Pancreas (tissue), 10 donors: ENCODE data around the gene FAM110D. TPM values are rescaled to one million over a fixed set of nuclear protein-coding genes. Genes with fewer than 3 reads are reported as not detected.

Source experiments
- ATAC-seq, 4 donors: fragments of 200-7000 bp; cut with Tn5 transposase; one replicate each; pipeline versions ENCODE4 v1.8.0 to v1.9.1; 2020; ENCODE audit warnings: mild to moderate bottlenecking in 4 of 4, moderate library complexity in 4 of 4
- DNase-seq, 6 donors: peaks; one replicate each; pipeline ENCODE4 v3.0.0-alpha.2; 2020
- FAIRE-seq: peaks from 2 replicates; lab custom pipeline; 2012; peaks lifted over from hg19 to GRCh38; lab: Jason Lieb, UNC
- H3K27ac ChIP-seq, 4 donors: fragments of 200-600 bp; sonication (generic); 1 replicate in 3 of 4; 2 replicates in 1 of 4; pipeline versions ENCODE4 v1.5.0 to v1.8.0; 2020
- H3K27me3 ChIP-seq, 4 donors: fragments of 200-600 bp; one replicate each; pipeline ENCODE4 v1.8.0; 2021
- H3K36me3 ChIP-seq, 3 donors: fragments of 200-600 bp; sonication (generic) in 1 of 3; one replicate each; pipeline versions ENCODE4 v1.5.0 to v1.8.0; 2020 to 2021
- H3K4me1 ChIP-seq, 3 donors: fragments of 200-600 bp; one replicate each; pipeline ENCODE4 v1.8.0; 2021
- H3K4me3 ChIP-seq, 4 donors: fragments of 200-600 bp; sonication (generic) in 2 of 4; one replicate each; pipeline versions ENCODE4 v1.5.0 to v1.8.0; 2020 to 2021
- H3K9me3 ChIP-seq, 4 donors: fragments of 200-600 bp; one replicate each; pipeline ENCODE4 v1.8.0; 2021
- WGBS, 2 donors: extraction: QIAGEN DNeasy Blood & Tissue Kit; methylation state at CpG; one replicate each; pipeline ENCODE4 v1.1.7; 2013; 5-methylcytosine and 5-hydroxymethylcytosine counted together
- intact Hi-C, 3 donors: fragments of 100-400 bp; cut with DNase I; formaldehyde crosslinking; loops; one replicate each; pipeline versions ENCODE4 v1.11.1 to v1.14.2; 2022
- polyA plus RNA-seq, 2 donors: library from polyadenylated mRNA; stranded (reverse); fragments of 200-250 nt; gene quantifications; one replicate each; pipeline ENCODE4 v1.2.3, GENCODE V29; 2013
- total RNA-seq, 6 donors: library from RNA; stranded (reverse); fragmentation: NEBNext Ultra II Directional in 4 of 6; extraction: Animal tissue kit (Norgen Biotek cat#: 25700) in 4 of 6; gene quantifications; one replicate each; pipeline versions ENCODE4 v1.2.1 to v1.2.4, GENCODE V29; 2021 to 2023
- TF ChIP-seq, protein P1 (sequence below), 4 donors: fragments of 200-600 bp; sonication (generic) in 3 of 4; IDR thresholded peaks; one replicate each; pipeline versions ENCODE4 v1.5.0 to v1.8.0; 2021; ENCODE audit warnings: antibody characterized with exemption in 4 of 4
- donor health status: healthy with polysubstance abuse.
- donor health status: DM: no; HTN: no; CAD: no; lungs with moderate emphysema.
- donor health status: DM: no; HTN: no; CAD: no.
- donor health status: control.
- donor health status: control.
- donor health status: Bipolar disorder and iron deficiency.
- donor health status: DM: yes; HTN: yes; CAD: no.
- donor health status: DM: no; HTN: no; CAD: no.
- donor health status: DM: no; HTN: no; CAD: no.
- donor health status: DM: yes; HTN: yes; CAD: no.

The FAM110D gene
- total and polyA plus RNA-seq, 8 donors: 0.79 to 3.5 (median 1.1) TPM

DNA sequence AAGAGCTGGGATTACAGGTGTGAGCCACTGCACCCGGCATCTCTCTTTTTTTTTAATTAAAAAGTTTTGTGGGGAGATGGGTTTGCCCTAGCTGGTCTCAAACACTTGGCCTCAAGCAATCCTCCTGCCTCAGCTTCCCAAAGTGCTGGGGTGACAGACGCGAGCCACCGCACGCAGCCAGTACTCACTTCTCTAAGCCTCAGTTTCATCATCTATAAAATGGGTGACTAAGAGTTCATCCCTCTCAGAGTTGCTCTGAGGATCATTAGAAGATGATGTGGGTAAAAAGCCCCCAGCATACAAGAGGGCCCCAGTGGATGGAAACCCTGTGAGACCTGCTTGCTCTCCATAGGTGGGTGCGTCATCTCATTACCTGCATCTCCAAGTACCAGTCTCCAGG lies 29.0 kb downstream of the FAM110D start:
- no peaks in the 10 kb centered on the region for H3K9me3 ChIP-seq
- no peak overlapping the region for H3K27ac ChIP-seq
- H3K27me3 ChIP-seq: no peaks in the 10 kb centered on the region
- DNase-seq: no peak
- no peak for ATAC-seq
- H3K4me1 ChIP-seq: no peaks in the 10 kb centered on the region
- peaks cover 0 to 20% (median 0%) of the 10 kb centered on the region in 3 donors for H3K36me3 ChIP-seq
- 94 to 96% methylated on average over 6 of the region's 6 CpGs for WGBS, 2 donors
- TF ChIP-seq, protein P1, sequence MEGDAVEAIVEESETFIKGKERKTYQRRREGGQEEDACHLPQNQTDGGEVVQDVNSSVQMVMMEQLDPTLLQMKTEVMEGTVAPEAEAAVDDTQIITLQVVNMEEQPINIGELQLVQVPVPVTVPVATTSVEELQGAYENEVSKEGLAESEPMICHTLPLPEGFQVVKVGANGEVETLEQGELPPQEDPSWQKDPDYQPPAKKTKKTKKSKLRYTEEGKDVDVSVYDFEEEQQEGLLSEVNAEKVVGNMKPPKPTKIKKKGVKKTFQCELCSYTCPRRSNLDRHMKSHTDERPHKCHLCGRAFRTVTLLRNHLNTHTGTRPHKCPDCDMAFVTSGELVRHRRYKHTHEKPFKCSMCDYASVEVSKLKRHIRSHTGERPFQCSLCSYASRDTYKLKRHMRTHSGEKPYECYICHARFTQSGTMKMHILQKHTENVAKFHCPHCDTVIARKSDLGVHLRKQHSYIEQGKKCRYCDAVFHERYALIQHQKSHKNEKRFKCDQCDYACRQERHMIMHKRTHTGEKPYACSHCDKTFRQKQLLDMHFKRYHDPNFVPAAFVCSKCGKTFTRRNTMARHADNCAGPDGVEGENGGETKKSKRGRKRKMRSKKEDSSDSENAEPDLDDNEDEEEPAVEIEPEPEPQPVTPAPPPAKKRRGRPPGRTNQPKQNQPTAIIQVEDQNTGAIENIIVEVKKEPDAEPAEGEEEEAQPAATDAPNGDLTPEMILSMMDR (IDR thresholded peaks at IDR 0.05): no peak
- H3K4me3 ChIP-seq: no peak overlapping the region
- FAIRE-seq: no peak
- intact Hi-C loops: no loop called here

DNA sequence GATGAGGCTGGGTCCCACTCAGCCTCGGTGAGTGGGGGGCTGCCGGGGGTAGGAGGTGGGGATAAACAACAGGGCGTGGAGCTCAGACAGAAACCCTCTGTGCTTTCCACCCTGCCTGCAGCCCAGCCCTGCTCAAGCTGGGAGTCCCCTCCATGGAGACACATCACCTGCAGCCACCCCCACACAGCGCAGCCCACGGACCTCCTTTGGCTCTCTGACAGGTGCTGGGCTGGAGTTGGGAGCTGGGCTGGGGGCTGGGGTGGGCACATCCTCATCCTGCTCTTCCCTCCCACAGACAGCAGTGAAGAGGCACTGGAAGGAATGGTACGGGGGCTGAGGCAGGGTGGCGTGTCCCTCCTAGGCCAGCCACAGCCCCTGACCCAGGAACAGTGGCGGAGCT lies 29.6 kb downstream of the FAM110D start:
- DNase-seq: no peak
- H3K4me3 ChIP-seq: no peak overlapping the region
- TF ChIP-seq, protein P1 (IDR thresholded peaks at IDR 0.05): no peak
- no peaks in the 10 kb centered on the region for H3K9me3 ChIP-seq
- no peaks in the 10 kb centered on the region for H3K4me1 ChIP-seq
- no peak for ATAC-seq
- H3K36me3 ChIP-seq: peaks cover 0 to 14% (median 0%) of the 10 kb centered on the region in 3 donors
- intact Hi-C loops: no loop called here
- no peak for FAIRE-seq
- WGBS, 2 donors: 96% methylated on average over 8 of the region's 8 CpGs
- H3K27ac ChIP-seq: no peak overlapping the region
- H3K27me3 ChIP-seq: no peaks in the 10 kb centered on the region

DNA sequence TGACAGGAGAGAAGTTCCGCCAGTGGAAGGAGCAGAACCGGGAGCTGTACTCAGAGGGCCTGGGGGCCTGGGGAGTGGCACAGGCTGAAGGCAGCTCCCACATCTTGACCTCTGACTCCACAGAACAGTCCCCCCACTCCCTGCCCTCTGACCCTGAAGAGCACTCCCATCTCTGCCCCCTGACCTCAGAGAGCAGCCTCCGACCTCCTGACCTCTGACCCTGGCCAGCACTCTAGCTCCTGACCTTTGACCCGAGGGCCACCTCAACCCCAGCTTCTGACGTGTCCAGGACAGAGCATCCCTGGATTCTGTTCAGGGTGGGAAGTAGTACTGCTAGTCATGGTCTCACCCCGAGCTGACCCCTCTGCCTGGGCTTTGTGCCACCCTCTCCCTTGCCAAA lies 30.5 kb downstream of the FAM110D start:
- Histone ChIP-seq H3K36me3 (peaks cover 0 to 13% (median 0%) of the 10 kb centered on the region in 3 donors), H3K4me1 (no peaks in the 10 kb centered on the region), H3K27me3 (no peaks in the 10 kb centered on the region), H3K9me3 (no peaks in the 10 kb centered on the region), H3K4me3 (no peak overlapping the region), H3K27ac (no peak overlapping the region)
- FAIRE-seq (no peak), DNase-seq (no peak), ATAC-seq (peak in 1 of 4 donors; percentile 11)
- WGBS, 2 donors: 77 to 79% methylated on average over 6 of the region's 6 CpGs
- intact Hi-C loops: no loop called here
- TF ChIP-seq, protein P1 (IDR thresholded peaks at IDR 0.05): no peak

DNA sequence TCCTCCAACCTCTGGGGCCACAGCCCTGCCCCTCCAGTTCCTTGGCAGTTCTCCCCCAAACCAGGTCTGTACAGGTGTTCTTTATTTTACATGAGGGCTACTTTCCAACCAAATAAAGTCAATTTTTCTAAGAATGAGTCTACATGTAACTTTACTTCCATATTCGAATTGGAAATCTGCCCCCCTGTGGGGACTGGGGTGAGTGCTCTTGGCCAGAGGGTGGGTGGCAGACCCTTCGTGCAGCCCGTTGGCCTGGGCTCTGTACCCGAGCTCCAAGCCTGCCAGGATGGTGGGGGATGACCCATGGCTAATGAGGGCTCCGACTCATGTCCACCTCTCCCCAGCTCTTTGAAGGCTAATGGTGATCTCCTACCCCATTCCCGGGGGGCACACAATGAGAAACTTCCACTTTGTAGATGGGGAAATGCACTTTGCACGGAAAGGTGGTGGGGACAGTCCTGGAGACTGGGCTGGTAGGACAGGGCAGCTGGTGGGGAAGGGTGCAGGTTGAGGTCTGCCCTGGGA lies 30.9 kb downstream of the FAM110D start:
- H3K27ac ChIP-seq: no peak overlapping the region
- H3K27me3 ChIP-seq: no peaks in the 10 kb centered on the region
- TF ChIP-seq, protein P1 (IDR thresholded peaks at IDR 0.05): no peak
- H3K9me3 ChIP-seq: no peaks in the 10 kb centered on the region
- ATAC-seq (no peak), DNase-seq (no peak), FAIRE-seq (no peak)
- intact Hi-C loops: no loop called here
- 68 to 75% methylated on average over 7 of the region's 7 CpGs for WGBS, 2 donors
- H3K4me1 ChIP-seq: no peaks in the 10 kb centered on the region
- no peak overlapping the region for H3K4me3 ChIP-seq
- H3K36me3 ChIP-seq: peaks cover 0 to 13% (median 0%) of the 10 kb centered on the region in 3 donors

DNA sequence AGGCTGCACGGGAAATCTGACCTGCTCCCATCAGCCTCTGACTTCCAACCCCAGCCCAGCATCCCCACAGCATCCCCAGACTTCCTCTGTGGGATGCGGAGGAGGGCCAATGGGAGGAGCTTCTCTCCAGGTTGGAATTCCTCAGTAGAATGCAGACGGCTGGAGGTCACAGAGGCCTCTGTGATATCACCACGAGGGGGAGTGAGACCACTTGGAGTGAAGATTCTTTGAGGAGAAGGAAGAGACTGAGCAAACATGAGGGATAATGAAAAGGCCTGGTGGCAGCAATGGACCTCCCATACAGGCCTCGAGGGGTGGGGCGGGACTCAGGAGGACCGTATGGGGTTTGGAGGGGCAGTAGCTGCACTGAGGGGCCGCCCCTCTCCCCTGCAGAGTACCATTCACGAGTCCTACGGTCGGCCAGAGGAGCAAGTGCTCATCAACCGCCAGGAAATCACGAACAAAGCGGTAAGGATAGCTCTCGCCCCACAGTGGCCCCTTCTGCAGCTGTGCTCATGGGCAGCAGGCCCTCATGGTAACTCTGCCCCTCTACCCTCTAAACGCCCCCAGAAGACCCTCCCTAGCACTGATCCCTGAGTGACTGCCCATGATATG lies 31.6 kb downstream of the FAM110D start, which contains the start of gene CATSPER4:
TSS of gene CATSPER4 (plus strand) at position 230 of the 615 bp plus-strand sequence. CDS start at position 256, 26 bp downstream.
- H3K4me1 ChIP-seq: no peaks in the 10 kb centered on the region
- DNase-seq: no peak
- ATAC-seq: peak in 3 of 4 donors; percentile 25 to 60 (median 54)
- no peak within 1 kb of the TSS for H3K4me3 ChIP-seq
- no peak for FAIRE-seq
- H3K27ac ChIP-seq: no peak within 1 kb of the TSS
- TF ChIP-seq, protein P1 (IDR thresholded peaks at IDR 0.05): no peak
- WGBS, 2 donors: 52 to 54% methylated on average over 16 of the region's 16 CpGs
- H3K36me3 ChIP-seq: peaks cover 0 to 8% (median 0%) of the 10 kb centered on the region in 3 donors
- H3K9me3 ChIP-seq: no peaks in the 10 kb centered on the region
- intact Hi-C loops: no loop called here
- no peaks in the 10 kb centered on the region for H3K27me3 ChIP-seq
